ACHN (cell line): ENCODE results near the gene ISG20.
A peak's percentile ranks its signal among the peaks of the same experiment; 100 is the strongest.

Experiments
- DNase-seq: peaks from one replicate; pipeline ENCODE4 v3.0.0-alpha.2; 2015
- in situ Hi-C: cut with HindIII; loops from 2 replicates; pipeline ENCODE4 v1.10.0; 2017; ENCODE audit warnings: low sequenced_read_pairs, low pct_ligation_motif_present, low pct_unique_long_range_greater_than_20kb

ISG20 gene

DNA sequence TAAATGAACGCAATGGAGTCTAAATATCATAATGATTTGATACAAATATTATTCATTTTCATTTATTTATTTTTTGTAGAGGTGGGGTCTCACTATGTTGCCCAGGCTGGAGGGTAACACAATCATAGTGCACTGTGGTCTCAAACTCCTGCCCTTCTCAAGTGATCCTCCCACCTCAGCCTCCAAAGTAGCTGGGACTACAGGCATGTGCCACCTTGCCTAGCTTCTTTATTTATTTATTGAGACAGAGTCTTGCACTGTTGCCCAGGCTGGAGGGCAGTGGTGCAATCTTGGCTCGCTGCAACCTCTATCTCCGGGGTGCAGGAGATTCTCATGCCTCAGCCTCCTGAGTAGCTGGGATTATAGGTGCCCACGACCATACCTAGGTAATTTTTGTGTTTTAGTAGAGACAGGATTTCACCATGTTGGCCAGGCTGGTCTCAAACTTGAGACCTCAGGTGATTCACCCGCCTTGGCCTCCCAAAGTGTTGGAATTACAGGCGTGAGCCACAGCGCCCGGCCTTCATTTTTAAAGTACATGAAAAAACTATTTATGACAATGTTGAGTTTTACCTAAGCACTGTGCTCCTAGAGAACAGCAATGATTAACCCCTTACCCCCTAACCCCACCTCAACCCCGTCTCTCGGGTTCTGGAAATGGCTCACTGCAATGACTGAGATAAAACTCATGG, 21.6 kb upstream of the ISG20 start:
- no peak for DNase-seq
- in situ Hi-C loops = no loop called here

DNA sequence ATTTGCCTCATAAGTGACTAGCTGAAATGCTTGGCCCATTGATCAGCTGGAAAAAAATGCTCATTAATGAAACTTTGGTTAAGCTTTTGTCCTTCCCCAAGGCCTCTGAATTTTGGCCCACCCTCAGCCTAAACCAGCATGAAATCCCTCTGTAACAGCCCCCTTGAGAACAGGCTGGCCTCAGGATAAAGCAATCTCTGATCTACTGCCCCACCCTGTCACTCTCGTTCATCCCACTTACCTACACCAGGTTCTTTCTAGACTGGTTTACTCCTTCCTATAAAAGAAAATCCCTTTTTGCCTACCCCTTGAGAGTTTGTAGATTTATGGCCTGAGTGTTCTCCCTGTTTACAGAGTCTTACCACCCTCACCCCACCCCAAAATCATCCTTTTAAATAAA, 21.0 kb upstream of the ISG20 start:
- DNase-seq = no peak
- in situ Hi-C loops = no loop called here

DNA sequence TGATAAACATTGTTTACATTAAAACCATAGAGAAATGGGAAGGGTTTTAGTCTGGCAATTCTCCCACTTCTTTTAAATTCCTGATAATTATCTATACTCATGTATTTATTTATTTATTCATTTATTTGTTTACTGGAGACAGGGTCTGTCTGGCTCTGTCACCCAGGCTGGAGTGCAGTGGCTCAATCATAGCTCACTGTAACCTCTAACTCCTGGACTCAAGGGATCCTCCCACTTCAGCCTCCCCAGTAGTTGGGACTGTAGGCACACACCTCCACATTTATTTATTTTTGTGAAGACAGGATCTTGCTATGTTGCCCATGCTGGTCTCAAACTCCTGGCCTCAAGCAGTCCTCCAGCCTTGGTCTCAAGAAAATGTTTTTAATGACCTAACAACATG, 20.1 kb upstream of the ISG20 start:
- in situ Hi-C loops = no loop called here
- DNase-seq = no peak

DNA sequence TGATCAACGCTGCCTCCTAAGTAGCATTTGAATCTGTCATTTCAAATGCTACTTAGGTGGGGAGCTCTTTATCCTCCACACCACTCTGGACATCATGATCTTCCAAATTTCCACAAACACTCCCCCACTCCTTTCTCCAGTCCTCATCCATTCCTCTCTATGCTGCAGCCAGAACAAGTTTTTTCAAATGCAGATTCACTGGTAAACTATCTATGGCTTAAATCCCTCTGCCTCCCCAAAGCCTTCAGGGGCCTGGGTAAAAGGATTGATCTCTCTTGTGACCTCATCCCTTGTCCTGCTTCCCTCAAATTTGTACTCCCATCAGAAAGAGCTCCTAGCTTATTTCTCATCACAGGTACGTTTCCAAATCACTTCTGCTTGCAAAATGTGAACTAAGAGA, 19.0 kb upstream of the ISG20 start:
- DNase-seq = no peak
- in situ Hi-C loops = no loop called here

DNA sequence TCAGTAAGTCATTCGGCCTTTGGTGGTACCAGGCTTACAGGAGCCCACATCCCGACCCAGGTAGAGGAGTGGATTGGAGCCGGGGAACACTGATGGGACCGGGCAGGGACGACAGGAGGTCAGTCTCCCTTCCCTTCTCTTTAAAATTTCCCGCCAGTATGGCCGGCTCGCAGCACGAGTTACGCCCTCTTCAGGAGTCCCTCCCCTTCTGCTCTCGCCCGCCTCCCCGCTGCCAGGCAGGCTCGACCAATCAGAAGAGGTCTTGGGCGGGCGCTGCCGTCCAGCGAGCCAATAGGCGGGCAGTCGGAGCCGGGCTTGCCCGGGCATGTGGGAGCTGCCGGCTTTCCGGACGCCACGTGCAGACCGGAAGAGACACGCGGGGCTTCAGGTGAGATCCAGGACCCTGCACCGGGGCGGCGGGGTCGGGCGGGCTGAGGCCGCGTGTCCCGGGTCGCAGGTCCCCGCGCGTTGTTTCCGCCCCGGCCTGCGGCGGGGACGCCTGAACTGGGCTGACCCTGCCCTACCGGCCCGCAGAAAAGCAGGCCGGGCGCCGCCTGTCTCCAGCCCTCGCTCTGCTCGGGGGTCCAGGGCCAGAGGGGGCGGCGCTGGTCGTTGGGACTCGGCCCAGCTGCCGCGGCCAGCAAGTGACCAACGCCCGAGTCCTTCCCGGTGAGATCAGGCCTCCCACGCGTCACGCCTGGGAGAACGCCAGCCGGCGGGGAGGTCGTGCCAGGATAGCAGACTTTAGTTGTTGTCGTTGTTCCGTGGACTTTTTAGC, 17.6 kb upstream of the ISG20 start, which contains the start of gene AEN:
Gene AEN, plus strand, starts transcription at position 346 of the 778 bp plus-strand sequence. CDS start 4,870 bp downstream, outside the sequence.
- DNase-seq = peak; percentile 94
- in situ Hi-C loops = no loop called here

DNA sequence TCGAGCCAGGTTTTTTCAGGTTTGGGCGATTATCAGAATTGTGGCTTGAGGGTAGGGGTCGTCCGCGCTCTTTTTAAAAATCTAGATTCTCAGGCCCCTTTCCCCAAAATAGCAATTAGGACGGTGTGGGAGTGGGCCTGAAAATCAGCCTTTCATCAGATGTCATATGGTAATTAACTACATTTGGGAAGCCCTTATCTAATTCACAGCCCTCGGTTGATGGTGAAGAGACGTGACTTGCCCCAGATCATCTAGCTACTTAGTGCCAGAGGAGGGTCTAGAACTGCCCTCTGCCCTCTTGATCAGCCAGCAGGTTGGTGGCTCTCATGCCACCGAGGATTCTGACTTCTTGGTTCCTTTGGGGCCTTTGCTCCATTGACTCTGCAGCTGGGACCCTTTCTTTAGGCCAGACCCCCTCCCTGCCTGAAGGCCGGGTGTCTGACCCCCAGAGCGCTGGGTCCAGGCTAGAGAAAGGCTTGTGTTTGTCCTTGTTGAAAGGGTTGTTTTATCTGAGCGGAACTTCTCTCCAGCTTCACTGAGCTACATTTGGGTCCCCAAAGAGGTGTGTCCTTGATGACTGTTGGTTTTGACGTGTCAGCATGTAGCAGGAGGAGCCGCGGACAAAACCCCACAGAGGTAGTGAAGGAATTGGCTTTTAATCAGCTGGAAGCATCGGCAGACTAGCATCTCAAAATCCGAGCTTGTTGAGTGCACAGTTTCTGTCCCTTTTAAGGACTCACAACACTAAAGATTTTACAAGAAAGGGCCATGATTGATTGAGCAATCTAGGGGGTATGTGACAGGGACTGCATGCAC, 16.8 kb upstream of the ISG20 start:
- DNase-seq = peak; percentile 29
- in situ Hi-C loops = no loop called here

DNA sequence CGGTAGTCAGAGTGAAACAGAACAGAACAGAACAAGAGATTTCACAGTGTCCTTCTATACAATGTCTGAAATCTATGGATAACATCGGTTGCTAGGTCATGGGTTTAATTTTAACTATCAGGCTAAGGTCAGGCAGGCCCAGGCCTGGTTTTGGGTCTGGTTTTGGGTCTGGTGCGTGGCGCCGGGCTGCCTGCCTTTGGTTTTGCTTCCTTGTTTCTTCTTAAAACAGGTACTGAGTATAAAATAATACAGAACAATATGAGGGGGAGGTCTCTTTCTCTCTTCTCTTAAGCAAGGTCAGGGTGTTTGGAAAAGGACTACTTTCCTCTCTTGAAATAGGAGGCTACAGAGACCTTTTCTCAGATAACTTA, 16.2 kb upstream of the ISG20 start:
- in situ Hi-C loops = no loop called here
- no peak for DNase-seq

DNA sequence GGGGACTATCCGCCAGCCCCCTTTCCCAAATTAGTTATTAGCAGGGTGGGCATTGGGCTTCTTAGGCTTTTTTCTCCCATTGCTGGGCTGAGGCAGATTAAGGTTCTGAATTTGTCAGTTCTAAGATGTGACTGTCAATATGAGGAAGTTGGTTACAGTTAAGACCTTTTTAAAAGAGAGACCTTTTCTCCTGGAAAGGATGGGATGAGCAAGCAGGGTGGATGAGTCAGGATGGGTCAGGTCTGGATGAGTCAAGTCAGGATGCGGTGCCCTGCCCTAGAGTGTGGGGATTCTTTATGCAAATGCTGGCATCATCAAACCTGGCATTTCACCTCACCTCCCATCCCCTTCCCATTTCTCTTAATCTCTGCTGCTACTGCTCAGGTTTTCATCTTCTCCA, 15.8 kb upstream of the ISG20 start:
- in situ Hi-C loops = no loop called here
- DNase-seq = peak; percentile 81

DNA sequence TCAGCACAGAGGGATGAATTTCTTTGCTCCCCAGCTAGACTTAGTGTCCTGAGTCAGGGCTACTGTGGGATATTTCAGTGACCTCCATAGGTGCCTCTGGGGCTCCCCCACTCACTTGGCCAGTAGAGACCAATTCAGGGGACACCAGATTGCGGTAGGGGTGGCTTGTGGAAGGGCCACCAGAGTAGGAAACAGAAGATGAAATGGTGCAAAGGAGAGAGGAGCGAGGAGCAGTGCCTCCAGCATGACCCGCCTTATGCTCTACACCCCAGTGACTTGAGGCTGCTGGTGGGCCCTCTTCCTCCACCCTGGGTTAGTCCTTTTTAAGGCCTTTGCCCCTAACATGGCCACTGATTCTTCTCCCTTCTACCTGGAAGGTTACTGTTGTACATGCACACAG, 15.2 kb upstream of the ISG20 start:
- DNase-seq = no peak
- in situ Hi-C loops = no loop called here

DNA sequence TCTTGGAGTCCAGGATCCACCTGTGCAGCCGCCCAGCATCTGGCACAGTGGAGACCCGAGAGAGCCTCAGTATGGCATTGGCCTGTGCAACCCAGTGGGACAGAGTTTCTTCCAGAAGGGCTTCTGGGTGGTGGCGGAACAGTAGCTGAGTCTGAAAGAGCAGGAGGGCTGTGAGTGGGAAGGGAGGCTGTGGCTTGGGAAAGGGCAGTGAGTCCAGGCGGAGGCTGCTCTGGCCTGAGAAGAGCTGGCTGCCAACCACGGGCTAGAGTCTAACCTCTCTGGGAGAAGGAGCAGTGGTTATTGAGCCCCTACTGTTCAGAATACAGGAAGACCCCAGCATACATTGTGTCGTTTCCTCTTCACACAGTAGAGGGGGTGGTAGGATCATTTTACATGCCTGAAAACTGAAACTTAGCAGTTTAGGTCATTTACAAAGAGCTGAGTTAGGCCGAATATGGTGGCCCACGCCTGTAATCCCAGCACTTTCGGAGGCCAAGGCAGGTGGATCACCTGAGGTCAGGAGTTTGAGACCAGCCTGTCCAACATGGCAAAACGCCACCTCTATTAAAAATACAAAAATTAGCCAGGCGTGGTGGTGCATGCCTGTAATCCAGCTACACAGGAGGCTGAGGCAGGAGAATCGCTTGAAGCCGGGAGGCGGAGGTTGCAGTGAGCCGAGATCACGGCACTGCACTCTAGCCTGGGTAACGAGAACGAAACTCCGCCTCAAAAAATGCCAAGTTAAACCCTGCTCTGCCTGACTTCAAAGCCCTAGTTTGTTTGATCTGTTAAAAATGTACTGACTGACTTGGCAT, 14.5 kb upstream of the ISG20 start:
- in situ Hi-C loops = no loop called here

DNA sequence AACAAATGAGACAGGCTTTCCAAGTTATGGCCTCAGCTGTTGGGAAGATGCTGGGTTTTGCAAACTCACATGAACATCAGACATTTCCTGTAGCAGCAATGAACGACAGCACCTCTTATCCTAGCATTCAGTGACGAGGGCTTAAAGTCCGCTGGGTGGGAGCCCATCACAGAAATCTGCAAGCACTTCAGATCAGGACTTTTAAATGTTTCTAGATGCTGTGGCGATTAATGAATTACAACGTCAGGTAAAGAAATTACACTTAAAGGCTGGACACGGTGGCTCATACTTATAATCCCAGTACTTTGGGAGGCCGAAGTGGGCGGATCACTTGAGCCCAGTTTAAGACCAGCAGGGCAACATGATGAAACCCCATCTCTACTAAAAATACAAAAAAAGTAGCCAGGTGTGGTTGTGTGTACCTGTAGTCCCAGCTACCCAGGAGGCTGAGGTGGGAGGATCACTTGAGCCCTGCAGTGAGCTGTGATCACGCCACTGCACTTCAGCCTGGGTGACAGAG, 13.8 kb upstream of the ISG20 start:
- in situ Hi-C loops = no loop called here
- no peak for DNase-seq

More for the DNA sequence above, 14.5 kb upstream of the ISG20 start:
- no peak for DNase-seq

DNA sequence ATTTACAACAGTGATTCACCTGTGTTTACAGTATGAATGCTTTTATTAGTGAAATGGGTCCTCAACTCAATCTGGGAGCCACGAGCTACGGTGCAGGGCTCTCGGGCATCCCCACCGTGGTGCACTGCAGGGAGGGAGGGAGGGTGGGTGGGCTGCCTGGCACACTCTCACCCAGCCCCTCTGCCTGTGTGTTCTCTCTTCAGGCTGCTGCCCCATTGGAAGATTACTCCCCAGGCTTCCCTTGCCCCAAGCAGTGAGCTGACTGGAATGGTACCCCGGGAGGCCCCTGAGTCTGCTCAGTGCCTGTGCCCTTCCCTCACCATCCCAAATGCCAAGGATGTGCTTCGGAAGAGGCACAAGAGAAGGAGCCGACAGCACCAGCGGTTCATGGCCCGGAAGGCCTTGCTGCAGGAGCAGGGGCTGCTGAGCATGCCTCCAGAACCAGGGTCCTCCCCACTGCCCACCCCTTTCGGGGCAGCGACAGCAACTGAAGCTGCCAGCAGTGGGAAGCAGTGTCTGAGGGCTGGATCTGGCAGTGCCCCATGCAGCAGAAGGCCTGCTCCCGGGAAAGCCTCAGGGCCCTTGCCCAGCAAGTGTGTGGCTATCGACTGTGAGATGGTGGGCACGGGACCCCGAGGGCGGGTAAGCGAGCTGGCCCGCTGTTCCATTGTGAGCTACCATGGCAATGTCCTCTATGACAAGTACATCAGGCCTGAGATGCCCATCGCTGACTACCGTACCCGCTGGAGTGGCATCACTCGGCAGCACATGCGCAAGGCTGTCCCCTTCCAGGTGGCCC, 12.7 kb upstream of the ISG20 start:
- no peak for DNase-seq
- in situ Hi-C loops = no loop called here

DNA sequence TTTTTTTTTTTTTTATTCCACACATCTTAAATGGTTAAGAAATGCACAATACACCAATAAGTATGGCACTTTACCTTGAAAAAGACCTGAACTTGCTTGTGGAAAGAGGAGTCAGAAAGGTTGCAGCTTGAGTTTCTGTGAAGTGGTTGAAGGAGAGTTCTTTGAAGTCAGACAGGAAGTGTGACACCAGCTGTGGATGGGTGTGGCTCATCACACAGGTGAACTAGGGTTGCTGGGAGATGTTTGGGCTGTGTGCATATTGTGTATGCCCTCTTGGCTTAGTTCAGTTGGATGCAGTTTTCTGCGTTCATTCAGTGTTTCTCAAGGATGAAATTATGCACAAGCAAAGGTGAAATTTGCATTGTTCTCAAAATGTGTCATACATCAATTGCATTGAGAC, 11.4 kb upstream of the ISG20 start:
- no peak for DNase-seq
- in situ Hi-C loops = no loop called here

DNA sequence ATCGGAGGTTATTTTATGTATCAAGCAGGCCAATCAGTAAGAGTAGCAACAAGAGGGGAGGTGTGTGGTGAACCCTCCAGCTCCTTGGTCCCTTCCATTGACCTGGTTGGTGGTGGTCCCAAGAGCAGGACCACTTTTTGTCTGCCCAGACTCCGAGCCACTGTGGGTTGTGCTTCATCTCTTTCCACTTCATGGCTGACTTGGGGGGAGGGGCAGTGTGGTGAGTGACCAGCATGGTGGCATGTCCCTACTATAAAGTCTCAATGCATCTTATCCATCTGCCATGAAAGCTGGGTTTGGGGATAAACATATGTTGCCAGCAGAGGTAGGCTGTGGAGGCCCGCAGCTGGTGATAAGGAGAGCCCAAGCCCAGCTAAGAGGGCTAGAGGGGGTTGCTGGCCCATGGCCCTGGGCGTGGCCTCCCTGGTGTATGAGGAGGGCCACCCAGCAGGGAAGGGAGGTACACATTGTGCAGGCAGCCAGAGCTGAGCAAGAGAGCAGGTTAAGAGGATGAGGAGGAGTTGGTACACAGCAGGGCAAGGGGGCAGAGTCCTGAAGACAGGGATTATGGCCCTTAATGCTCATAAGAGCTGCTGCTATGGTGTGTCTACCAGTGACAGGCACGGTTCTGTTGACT, 10.7 kb upstream of the ISG20 start:
- in situ Hi-C loops = no loop called here
- DNase-seq = no peak

DNA sequence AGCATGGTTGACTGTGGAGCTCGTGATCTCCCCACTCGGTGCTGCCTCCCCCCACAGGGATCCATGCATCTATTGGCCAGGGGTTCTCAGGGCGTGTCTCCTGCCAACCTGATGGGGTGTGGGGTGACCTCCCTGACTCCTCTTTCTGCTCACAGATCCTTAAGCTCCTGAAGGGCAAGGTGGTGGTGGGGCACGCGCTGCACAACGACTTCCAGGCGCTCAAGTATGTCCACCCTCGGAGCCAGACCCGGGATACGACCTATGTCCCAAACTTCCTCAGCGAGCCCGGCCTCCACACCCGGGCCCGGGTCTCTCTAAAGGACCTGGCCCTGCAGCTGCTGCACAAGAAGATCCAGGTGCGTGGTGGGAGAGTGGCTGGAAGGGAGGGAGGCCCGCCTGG, 9.7 kb upstream of the ISG20 start:
- in situ Hi-C loops = no loop called here
- DNase-seq = no peak

DNA sequence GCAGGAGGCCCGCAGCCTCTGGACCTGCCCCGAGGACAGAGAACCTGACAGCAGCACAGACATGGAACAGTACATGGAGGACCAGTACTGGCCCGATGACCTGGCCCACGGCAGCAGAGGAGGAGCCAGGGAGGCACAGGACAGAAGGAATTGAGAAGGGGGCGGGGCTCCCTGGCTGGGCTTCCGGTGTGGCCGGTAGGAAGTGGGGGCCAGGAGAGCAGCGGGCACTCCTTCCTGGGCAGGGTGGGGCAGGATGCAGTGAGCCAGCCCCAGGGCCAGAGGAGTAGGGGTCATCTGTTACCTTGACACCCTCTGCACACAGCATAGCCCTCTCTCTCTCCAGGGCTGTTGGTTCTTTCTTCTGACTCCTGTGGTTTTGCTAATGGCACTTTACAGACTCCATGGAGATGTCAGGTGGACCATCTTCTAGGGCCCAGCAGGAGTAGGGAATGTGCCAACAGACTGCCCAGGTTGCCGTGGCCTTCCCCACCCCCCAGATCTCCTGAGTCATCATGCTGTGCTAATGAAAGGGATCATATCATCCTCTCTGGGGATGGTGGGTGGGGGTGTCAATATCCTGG, 8.6 kb upstream of the ISG20 start:
- in situ Hi-C loops = no loop called here
- no peak for DNase-seq
